ENCODE measurements around the gene SRBD1. TPM values are rescaled to one million over a fixed set of nuclear protein-coding genes. Genes with fewer than 3 reads are reported as not detected.

Gene SRBD1
- total RNA-seq, 1 donor from 2014 or later = 9.1 TPM

GRCh38 chr2:45543257-45543656 is 67.8 kb downstream of the SRBD1 start:
- Histone ChIP-seq H3K4me1 (no peaks in the 10 kb centered on the region), H3K4me3 (no peak overlapping the region), H3K9me3 (no peaks in the 10 kb centered on the region), H3K36me3 (peaks cover 0 to 35% of the 10 kb centered on the region in 2 donors), H3K27me3 (no peaks in the 10 kb centered on the region), H3K27ac (no peak overlapping the region)
- DNase-seq (ENCODE audit: extremely low spot score in 2 of 2) = no peak
- no peak for TF ChIP-seq POLR2A (IDR thresholded peaks at IDR 0.05)
- no peak for TF ChIP-seq POLR2AphosphoS5 (IDR thresholded peaks at IDR 0.05; ENCODE audit: insufficient read depth in 1 of 2, low read depth in 1 of 2)
- intact Hi-C loops (cut with DNase I) = no loop called here

GRCh38 chr2:45542013-45542412 is 69.1 kb downstream of the SRBD1 start:
- Histone ChIP-seq H3K9me3 (no peaks in the 10 kb centered on the region), H3K4me3 (no peak overlapping the region), H3K27ac (no peak overlapping the region), H3K4me1 (no peaks in the 10 kb centered on the region), H3K27me3 (no peaks in the 10 kb centered on the region), H3K36me3 (peaks cover 0 to 32% of the 10 kb centered on the region in 2 donors)
- intact Hi-C loops (cut with DNase I) = no loop called here
- TF ChIP-seq POLR2A (IDR thresholded peaks at IDR 0.05) (no peak), CTCF (IDR thresholded peaks at IDR 0.05) (no peak), POLR2AphosphoS5 (IDR thresholded peaks at IDR 0.05; ENCODE audit: insufficient read depth in 1 of 2, low read depth in 1 of 2) (no peak)
- no peak for DNase-seq (ENCODE audit: extremely low spot score in 2 of 2)

GRCh38 chr2:45541450-45541849 is 69.6 kb downstream of the SRBD1 start:
- Histone ChIP-seq H3K27ac (no peak overlapping the region), H3K4me3 (no peak overlapping the region), H3K36me3 (peaks cover 0 to 27% of the 10 kb centered on the region in 2 donors), H3K27me3 (no peaks in the 10 kb centered on the region), H3K4me1 (no peaks in the 10 kb centered on the region), H3K9me3 (no peaks in the 10 kb centered on the region)
- DNase-seq (ENCODE audit: extremely low spot score in 2 of 2) = no peak
- intact Hi-C loops (cut with DNase I) = no loop called here
- TF ChIP-seq POLR2AphosphoS5 (IDR thresholded peaks at IDR 0.05; ENCODE audit: insufficient read depth in 1 of 2, low read depth in 1 of 2) (no peak), POLR2A (IDR thresholded peaks at IDR 0.05) (no peak), CTCF (IDR thresholded peaks at IDR 0.05) (no peak)

- Histone ChIP-seq H3K4me1 (no peaks in the 10 kb centered on the region), H3K36me3 (peaks cover 0 to 23% of the 10 kb centered on the region in 2 donors), H3K4me3 (no peak overlapping the region), H3K9me3 (no peaks in the 10 kb centered on the region), H3K27ac (no peak overlapping the region), H3K27me3 (no peaks in the 10 kb centered on the region)
- TF ChIP-seq POLR2A (IDR thresholded peaks at IDR 0.05) (no peak), CTCF (IDR thresholded peaks at IDR 0.05) (no peak), POLR2AphosphoS5 (IDR thresholded peaks at IDR 0.05; ENCODE audit: insufficient read depth in 1 of 2, low read depth in 1 of 2) (no peak)
- intact Hi-C loops (cut with DNase I) = no loop called here
- no peak for DNase-seq (ENCODE audit: extremely low spot score in 2 of 2)
Observed at GRCh38 chr2:45540942-45541341, 70.1 kb downstream of the SRBD1 start.

GRCh38 chr2:45533771-45534170 is 77.3 kb downstream of the SRBD1 start:
- TF ChIP-seq POLR2A (IDR thresholded peaks at IDR 0.05) = no peak
- no peak for TF ChIP-seq CTCF (IDR thresholded peaks at IDR 0.05)
- no peak for TF ChIP-seq POLR2AphosphoS5 (IDR thresholded peaks at IDR 0.05; ENCODE audit: insufficient read depth in 1 of 2, low read depth in 1 of 2)
- no peaks in the 10 kb centered on the region for H3K36me3 ChIP-seq
- no peaks in the 10 kb centered on the region for H3K4me1 ChIP-seq
- DNase-seq (ENCODE audit: extremely low spot score in 2 of 2) = no peak
- H3K27ac ChIP-seq = no peak overlapping the region
- H3K9me3 ChIP-seq = no peaks in the 10 kb centered on the region
- intact Hi-C loops (cut with DNase I) = no loop called here
- H3K4me3 ChIP-seq = no peak overlapping the region
- no peaks in the 10 kb centered on the region for H3K27me3 ChIP-seq
